ENCODE results near the gene VWDE.
A peak's percentile ranks its signal among the peaks of the same experiment; 100 is the strongest.
"Not testable (repeated sequence)": the region's sequence is repeated elsewhere in the genome, so short reads cannot be mapped to it uniquely, and the experiment has no call there.

The VWDE gene

DNA sequence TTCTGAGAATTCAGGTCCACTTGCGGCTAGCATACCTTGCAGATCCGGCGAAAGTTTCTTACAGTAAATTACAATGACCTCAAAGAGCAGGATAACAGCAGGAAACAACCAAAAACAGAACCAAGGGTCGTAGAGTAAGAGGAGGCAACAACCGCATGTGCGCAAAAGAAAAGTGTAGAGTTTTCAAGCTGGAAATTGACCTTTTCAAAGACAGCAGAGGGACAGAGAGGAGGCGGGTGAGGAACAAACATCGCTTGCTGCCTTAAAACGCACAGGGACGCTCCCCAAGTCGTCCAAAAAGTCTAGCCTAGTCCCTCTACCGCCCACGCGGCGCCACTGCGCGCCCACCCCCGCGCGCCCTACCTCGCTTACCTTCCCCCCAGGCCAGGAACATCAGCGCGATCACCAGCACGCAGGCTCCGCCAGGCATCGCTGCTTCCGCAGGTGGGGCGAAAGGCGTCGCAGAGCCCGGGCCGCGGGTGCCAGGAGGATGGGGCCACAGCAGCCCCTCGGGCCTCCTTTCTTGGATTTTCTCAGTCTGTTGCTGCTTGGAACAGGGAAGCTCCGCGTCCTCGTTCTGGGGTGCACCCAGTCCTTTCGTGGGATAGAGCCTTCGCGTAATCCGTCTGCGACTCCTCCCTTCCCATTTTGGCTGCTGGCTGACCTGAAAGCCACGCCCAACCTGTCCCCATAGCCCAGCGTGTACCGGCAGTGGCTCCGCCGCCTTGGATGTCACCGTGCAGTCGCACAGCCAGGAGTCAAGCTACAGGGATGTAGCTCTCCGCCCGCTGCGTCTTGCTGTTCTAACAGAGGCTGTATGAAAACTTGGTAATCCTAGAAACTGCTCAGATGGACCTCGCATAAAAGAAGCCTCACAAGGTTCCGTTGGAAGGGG lies at the start of gene VWDE:
Gene VWDE (minus strand): TSS at position 579 of the 895 bp plus-strand sequence. CDS start 149 bp downstream, at position 430.
- DNase-seq (ENCODE audit: low read depth, low spot score): peak; percentile 90

DNA sequence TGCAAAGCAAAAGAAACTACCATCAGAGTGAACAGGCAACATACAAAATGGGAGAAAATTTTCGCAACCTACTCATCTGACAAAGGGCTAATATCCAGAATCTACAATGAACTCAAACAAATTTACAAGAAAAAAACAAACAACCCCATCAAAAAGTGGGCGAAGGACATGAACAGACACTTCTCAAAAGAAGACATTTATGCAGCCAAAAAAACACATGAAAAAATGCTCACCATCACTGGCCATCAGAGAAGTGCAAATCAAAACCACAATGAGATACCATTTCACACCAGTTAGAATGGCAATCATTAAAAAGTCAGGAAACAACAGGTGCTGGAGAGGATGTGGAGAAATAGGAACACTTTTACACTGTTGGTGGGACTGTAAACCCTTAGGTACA lies 49.5 kb upstream of the VWDE start:
- not testable (repeated sequence) for DNase-seq (ENCODE audit: low read depth, low spot score)

DNA sequence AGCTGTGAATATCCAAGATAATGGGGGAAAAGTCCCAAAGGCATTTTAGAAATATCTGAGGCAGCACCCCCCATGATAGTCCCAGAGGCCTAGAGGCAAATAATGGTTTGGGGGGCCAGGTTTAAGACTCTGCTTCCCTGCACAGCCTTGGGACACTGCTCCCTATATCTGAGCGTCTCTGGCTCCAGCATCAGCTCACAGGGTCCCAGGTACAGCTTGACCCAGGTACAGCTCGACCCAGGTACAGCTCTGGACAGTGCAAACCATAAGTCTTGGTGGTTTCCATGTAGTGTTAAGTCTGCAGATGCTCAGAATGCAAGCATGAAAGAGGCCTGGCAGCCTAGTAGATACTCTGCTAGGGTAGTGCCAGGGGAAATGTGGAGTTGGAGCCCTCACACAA lies 47.0 kb upstream of the VWDE start:
- DNase-seq (ENCODE audit: low read depth, low spot score): no peak

DNA sequence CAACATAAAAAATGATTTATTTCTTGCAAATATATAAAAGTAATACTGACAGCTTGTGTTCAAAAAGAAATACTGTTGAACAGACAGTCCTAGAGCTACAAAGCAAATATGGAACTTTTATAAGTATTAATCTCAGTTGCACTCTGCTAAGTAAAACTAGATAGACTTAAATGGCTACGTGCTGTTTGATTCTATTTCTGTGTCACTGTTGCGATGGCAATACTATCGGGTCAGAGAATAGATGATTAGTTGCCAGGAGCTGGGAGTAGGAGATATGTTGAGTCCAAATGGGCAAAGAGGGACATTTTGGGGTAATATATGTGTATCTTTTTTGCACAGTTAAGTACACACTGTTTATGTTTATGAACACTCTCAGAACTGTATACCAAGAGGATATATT lies 41.1 kb upstream of the VWDE start:
- no peak for DNase-seq (ENCODE audit: low read depth, low spot score)

- no peak for DNase-seq (ENCODE audit: low read depth, low spot score)
Observed at GRCh38 chr7:12440229-12440628, 36.6 kb upstream of the VWDE start.

GRCh38 chr7:12436896-12437535 lies 33.4 kb upstream of the VWDE start:
- peak; percentile 17 for DNase-seq (ENCODE audit: low read depth, low spot score)

GRCh38 chr7:12436126-12436525 lies 32.5 kb upstream of the VWDE start:
- DNase-seq (ENCODE audit: low read depth, low spot score): no peak

GRCh38 chr7:12434012-12434642 lies 30.5 kb upstream of the VWDE start:
- DNase-seq (ENCODE audit: low read depth, low spot score): no peak

GRCh38 chr7:12431886-12432556 lies 28.4 kb upstream of the VWDE start:
- peak; percentile 72 for DNase-seq (ENCODE audit: low read depth, low spot score)

GRCh38 chr7:12425311-12425710 lies 21.6 kb upstream of the VWDE start:
- no peak for DNase-seq (ENCODE audit: low read depth, low spot score)

- DNase-seq (ENCODE audit: low read depth, low spot score): peak; percentile 92
Observed at GRCh38 chr7:12423997-12424745, 20.5 kb upstream of the VWDE start.

DNA sequence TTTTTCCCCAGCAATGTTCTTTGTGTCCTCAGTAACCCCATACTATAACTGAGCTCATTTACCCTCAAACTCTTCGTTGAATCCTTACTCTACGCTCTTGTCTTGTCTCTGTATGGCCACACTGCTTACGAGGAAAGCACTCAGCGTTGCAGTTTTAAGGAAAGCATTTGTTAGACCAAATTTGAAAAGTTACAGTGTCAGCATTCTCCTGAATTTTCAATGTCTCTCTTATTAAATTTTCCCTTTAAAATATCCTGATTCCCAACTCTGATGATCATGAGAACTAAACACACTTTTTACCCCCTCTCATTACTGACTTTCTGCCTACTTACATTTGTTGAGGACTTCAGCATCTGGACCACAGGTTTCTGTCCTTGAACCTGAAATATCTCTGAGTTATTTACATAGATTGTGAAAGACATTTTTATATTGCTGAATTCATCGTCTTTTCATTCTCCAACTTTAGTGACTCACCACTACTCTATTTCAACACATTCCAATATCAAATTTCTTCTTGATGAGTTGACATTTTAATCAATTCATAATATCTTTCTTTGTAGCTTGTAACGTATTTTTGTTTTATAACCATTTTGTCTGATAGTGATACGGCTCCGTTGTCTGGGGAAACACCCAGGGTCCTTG lies 19.8 kb upstream of the VWDE start:
- DNase-seq (ENCODE audit: low read depth, low spot score): no peak

- no peak for DNase-seq (ENCODE audit: low read depth, low spot score)
Observed at GRCh38 chr7:12422554-12423320, 19.1 kb upstream of the VWDE start.

GRCh38 chr7:12418452-12418851 lies 14.8 kb upstream of the VWDE start:
- no peak for DNase-seq (ENCODE audit: low read depth, low spot score)

GRCh38 chr7:12415072-12415471 lies 11.4 kb upstream of the VWDE start:
- no peak for DNase-seq (ENCODE audit: low read depth, low spot score)

GRCh38 chr7:12412407-12412806 lies 8.7 kb upstream of the VWDE start:
- no peak for DNase-seq (ENCODE audit: low read depth, low spot score)

- DNase-seq (ENCODE audit: low read depth, low spot score): no peak
Observed at GRCh38 chr7:12410523-12410922, 6.9 kb upstream of the VWDE start.

DNA sequence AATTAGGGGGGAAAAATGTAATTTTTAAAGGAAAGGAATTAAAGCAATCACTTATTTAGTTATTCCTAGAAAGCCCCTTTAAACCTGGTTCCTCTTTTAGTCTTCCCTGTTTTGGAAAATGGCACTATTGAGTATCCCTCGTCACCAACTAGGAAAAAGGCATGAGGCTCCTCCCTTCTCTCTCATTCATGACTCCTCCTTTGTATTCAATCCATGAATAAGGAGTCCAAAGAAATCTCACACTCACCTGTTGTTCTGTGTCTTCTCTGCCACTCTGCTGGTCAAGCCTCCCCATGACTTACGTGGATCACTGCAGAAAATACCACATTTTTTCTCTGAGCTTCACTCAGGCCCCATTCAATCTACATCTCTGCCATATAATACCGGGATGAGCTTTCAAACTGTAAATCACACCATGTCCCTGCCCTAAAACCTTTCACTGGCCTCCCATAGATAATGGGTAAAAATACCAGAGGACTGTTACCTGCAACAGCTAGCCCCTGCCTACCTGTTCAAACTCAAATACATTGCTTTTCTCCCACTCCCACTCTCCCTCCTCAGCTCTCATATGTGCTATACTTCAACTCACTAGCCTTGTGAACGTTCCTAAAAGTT lies 5.5 kb upstream of the VWDE start:
- DNase-seq (ENCODE audit: low read depth, low spot score): no peak

- not testable (repeated sequence) for DNase-seq (ENCODE audit: low read depth, low spot score)
Observed at GRCh38 chr7:12407652-12408051, 4.0 kb upstream of the VWDE start.

DNA sequence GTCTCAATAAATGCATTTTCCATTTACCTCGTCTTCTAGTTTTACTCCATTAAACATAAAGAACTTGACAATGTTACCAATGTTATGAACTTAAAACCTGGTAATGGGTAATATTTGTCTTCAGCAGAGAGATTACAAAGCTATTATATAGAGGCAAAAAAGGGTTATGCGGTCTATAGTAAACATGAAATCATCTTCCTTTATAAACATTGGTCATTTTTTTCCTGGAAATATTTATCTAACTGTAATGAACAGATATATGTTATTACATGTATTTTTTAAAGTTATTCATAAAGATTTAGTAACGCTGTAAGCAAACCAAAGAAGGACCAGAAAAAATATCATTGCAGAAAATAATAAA lies 1.3 kb downstream of the VWDE start:
- DNase-seq (ENCODE audit: low read depth, low spot score): no peak

Measured in ELF-1 (cell line).